Activated CD8-positive, alpha-beta T cell treated with anti-CD3 and anti-CD28 coated beads for 36 hours (primary cell): ENCODE data around the gene NUMA1. TPM values are rescaled to one million over a fixed set of nuclear protein-coding genes. Genes with fewer than 3 reads are reported as not detected.
A peak's percentile ranks its signal among the peaks of the same experiment; 100 is the strongest.

Source experiments
- ATAC-seq: fragments of 200-7000 bp; cut with Tn5 transposase; one replicate; pipeline ENCODE4 v1.10.0; 2021; ENCODE audit warnings: mild to moderate bottlenecking, moderate library complexity
- CTCF ChIA-PET: fragments of 350-600 bp; sonication (Branson Sonifier 250); formaldehyde crosslinking; loops from one replicate; lab custom pipeline; 2021; ENCODE audit warnings: antibody characterized with exemption; lab: Charles Lee
- POLR2A ChIA-PET: fragments of 350-600 bp; sonication (Branson Sonifier 250); formaldehyde crosslinking; loops from one replicate; lab custom pipeline; 2021; ENCODE audit warnings: antibody characterized with exemption; lab: Charles Lee
- DNase-seq: peaks from one replicate; pipeline ENCODE4 v3.0.0-alpha.2; 2020
- H3K27ac Mint-ChIP-seq: one replicate; pipeline ENCODE4 v1.8.0; 2021; ENCODE audit warnings: mild to moderate bottlenecking, mixed read lengths
- H3K27me3 Mint-ChIP-seq: one replicate; pipeline ENCODE4 v1.8.0; 2021; ENCODE audit warnings: mixed read lengths
- H3K36me3 Mint-ChIP-seq: one replicate; pipeline ENCODE4 v1.8.0; 2021; ENCODE audit warnings: low read depth, mixed read lengths
- H3K4me1 Mint-ChIP-seq: one replicate; pipeline ENCODE4 v1.8.0; 2021; ENCODE audit warnings: low read depth, mixed read lengths
- H3K4me3 Mint-ChIP-seq: one replicate; pipeline ENCODE4 v1.8.0; 2021; ENCODE audit warnings: mild to moderate bottlenecking, moderate library complexity, mixed read lengths
- H3K9me3 Mint-ChIP-seq: one replicate; pipeline ENCODE4 v1.8.0; 2021; ENCODE audit warnings: mixed read lengths
- intact Hi-C: fragments of 100-400 bp; cut with micrococcal nuclease; formaldehyde crosslinking; loops from one replicate; pipeline ENCODE4 v1.10.0; 2022
- total RNA-seq, 2 experiments: library from RNA; stranded (reverse); gene quantifications; one replicate each; pipeline ENCODE4 v1.2.3, GENCODE V29; 2021
- TF ChIP-seq, protein P1 (sequence below): fragments of 200-600 bp; IDR thresholded peaks from one replicate; pipeline ENCODE4 v1.8.0; 2022; ENCODE audit warnings: antibody characterized with exemption, mild to moderate bottlenecking

NUMA1 gene
- total RNA-seq, 2 experiments from 2014 or later: 165 to 169 TPM

DNA sequence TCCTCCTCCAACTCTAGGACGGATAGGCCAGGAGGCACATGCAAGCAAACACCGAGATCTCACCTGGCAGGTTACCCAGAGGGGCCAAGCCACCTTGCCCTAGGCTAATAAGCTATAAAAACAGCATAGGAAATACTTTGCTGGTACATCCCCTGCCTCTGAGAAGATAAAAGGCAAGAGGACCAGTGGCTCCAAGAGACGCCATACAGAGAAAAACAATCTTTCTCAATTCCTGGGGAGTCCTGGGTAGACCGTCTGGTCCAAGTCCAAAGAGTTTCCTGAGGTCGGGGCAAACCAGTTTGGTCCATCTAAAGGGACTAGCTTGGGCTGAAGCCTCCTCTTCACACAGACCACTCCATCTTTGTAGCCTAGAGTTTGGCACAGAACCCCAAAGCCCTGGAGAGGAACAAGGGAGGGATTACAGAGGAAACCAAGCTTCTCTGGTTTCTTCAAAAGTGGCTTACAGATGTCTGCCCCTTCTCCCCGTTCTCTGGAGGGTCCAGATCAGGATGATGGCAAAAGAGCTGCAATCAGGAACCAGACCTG is 40.4 kb downstream of the NUMA1 start:
- intact Hi-C loops: loop anchor here (5.0 kb wide), 1 partner anchor 42 kb away; the partner anchor contains the start of genes LRRC51 and NUMA1
- Mint-ChIP-seq H3K4me3 (no peak overlapping the region), H3K4me1 (peaks cover 36% of the 10 kb centered on the region), H3K27ac (no peak overlapping the region), H3K36me3 (peaks cover 20% of the 10 kb centered on the region), H3K9me3 (no peaks in the 10 kb centered on the region), H3K27me3 (no peaks in the 10 kb centered on the region)
- ATAC-seq (no peak), DNase-seq (no peak)
- TF ChIP-seq, protein P1, sequence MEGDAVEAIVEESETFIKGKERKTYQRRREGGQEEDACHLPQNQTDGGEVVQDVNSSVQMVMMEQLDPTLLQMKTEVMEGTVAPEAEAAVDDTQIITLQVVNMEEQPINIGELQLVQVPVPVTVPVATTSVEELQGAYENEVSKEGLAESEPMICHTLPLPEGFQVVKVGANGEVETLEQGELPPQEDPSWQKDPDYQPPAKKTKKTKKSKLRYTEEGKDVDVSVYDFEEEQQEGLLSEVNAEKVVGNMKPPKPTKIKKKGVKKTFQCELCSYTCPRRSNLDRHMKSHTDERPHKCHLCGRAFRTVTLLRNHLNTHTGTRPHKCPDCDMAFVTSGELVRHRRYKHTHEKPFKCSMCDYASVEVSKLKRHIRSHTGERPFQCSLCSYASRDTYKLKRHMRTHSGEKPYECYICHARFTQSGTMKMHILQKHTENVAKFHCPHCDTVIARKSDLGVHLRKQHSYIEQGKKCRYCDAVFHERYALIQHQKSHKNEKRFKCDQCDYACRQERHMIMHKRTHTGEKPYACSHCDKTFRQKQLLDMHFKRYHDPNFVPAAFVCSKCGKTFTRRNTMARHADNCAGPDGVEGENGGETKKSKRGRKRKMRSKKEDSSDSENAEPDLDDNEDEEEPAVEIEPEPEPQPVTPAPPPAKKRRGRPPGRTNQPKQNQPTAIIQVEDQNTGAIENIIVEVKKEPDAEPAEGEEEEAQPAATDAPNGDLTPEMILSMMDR: no peak
- ChIA-PET CTCF (interaction anchor here (0.7 to 4.4 kb wide), 14 partner anchors 10 to 395 kb away, joined by 3 to 54 read pairs (median 4); no protein-coding TSS in a partner anchor), POLR2A (interaction anchor here (0.6 to 4.0 kb wide), 16 partner anchors 10 to 116 kb away, joined by 3 to 33 read pairs (median 4); partner anchors contain the start of genes LRRC51, NUMA1 and XNDC1N)

DNA sequence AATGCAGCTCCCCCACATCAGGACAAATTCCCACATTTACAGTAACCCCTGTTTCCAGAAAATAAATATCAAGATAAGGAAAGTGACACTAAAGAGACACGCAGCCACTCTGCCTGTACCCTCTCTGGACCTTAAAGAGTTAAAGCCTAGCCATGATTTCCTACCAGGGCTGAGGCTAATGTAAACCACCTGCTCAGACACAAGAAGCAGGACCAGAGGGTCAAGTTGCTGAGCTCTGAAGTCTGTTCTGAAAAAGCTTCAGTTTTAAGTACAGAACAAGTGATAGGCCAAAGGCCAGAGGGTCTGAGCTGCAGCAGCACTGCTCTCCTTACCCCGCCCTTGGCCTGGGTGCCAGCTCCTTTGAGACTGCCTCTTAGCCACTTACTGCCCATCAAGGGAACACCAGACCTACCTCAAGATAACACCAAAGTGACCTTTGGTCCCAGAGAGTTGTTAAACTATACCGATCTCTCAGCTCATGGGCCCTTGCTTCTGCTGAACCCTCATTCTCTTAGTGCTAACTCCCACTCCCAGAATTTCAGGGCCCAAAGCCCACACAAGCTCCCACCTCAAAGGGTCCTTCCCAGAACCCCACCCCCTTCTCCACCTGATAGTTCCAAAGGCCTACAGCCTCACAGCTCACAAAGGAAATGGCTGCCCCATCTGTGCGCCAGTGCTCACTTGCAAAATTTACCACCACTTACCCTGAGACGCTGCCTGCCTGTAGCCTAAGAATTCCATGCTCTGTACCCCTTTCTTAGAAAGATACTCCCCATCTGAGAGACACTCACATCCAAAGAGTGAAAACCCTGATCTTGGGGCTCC is 41.1 kb downstream of the NUMA1 start:
- H3K27ac Mint-ChIP-seq: no peak overlapping the region
- intact Hi-C loops: no loop called here
- H3K27me3 Mint-ChIP-seq: no peaks in the 10 kb centered on the region
- ChIA-PET POLR2A (interaction anchor here (0.5 to 4.0 kb wide), 12 partner anchors 10 to 686 kb away, joined by 3 to 33 read pairs (median 4); partner anchors contain the start of genes LRRC51 and NUMA1), CTCF (interaction anchor here (1.0 to 4.4 kb wide), 11 partner anchors 9 to 396 kb away, joined by 3 to 54 read pairs (median 5); no protein-coding TSS in a partner anchor)
- ATAC-seq (no peak), DNase-seq (peak; percentile 17)
- peaks cover 23% of the 10 kb centered on the region for H3K36me3 Mint-ChIP-seq
- peaks cover 35% of the 10 kb centered on the region for H3K4me1 Mint-ChIP-seq
- TF ChIP-seq, protein P1: no peak
- H3K9me3 Mint-ChIP-seq: no peaks in the 10 kb centered on the region
- no peak overlapping the region for H3K4me3 Mint-ChIP-seq

DNA sequence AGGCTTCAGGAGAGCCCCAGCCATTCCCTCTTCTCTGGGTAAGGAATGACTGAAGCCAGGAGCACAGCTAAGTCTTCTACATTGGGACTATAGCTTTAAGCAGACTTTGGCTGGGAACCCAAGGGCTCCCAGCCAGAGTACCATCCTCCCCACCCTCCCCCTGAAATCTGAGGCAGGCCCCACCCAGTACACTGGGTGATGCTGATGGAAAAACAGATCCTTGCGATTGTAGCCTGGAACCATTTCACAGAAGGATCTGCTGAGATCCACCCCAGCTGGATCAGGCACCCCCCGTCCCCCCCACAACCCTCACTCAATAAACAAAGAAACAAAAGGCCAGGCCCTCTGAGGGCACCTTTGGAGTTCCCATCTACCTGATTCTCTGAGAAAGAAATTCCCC is 41.9 kb downstream of the NUMA1 start:
- ChIA-PET POLR2A (interaction anchor here (1.2 to 4.0 kb wide), 5 partner anchors 9 to 43 kb away, joined by 3 to 33 read pairs (median 11); partner anchors contain the start of genes LRRC51 and NUMA1), CTCF (interaction anchor here (1.1 to 4.4 kb wide), 9 partner anchors 8 to 59 kb away, joined by 3 to 54 read pairs (median 5); no protein-coding TSS in a partner anchor)
- no peaks in the 10 kb centered on the region for H3K9me3 Mint-ChIP-seq
- peaks cover 35% of the 10 kb centered on the region for H3K4me1 Mint-ChIP-seq
- no peaks in the 10 kb centered on the region for H3K27me3 Mint-ChIP-seq
- H3K36me3 Mint-ChIP-seq: peaks cover 29% of the 10 kb centered on the region
- DNase-seq (no peak), ATAC-seq (no peak)
- no peak overlapping the region for H3K4me3 Mint-ChIP-seq
- TF ChIP-seq, protein P1: no peak
- H3K27ac Mint-ChIP-seq: no peak overlapping the region
- intact Hi-C loops: no loop called here

DNA sequence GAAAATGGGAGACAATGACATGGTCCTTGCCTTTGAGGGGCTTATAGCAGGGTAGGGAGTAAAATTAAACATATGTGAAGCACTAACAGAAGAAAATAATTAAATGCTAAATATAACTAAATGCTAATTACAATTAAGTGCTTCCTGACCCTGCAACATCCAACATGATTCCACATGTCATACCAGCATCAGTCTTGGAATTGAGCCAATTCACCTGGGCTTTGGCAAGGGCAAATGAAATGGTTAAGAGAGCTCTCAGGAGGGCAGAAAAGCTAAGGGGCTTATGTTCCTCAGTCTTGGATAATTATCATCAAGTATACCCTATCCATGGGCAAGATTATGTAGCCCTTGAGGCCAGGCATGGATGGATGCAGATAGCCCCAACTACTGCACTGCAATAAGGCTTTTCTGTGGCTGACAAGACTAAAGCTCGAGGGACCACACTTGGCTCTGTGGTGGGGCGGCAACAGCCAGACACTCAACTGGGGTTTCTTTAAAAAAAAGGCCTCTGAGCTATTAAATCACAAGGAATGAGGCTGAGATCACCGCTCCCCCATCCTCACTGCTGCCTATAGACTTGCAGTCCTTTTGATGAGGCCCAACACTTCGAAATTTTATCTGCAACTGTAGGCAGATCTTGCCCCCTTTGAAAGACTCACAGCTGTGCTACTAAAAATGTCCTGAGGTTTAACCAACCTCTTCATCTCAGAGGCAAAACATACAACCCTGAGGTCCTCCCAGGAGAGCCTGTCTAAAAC is 42.6 kb downstream of the NUMA1 start:
- TF ChIP-seq, protein P1: no peak
- intact Hi-C loops: no loop called here
- ChIA-PET POLR2A (interaction anchor here (0.9 to 4.0 kb wide), 3 partner anchors 8 to 106 kb away, joined by 3 to 33 read pairs (median 3); no protein-coding TSS in a partner anchor), CTCF (interaction anchor here (2.3 to 4.4 kb wide), 3 partner anchors 10 to 53 kb away, joined by 6 to 54 read pairs (median 22); no protein-coding TSS in a partner anchor)
- no peaks in the 10 kb centered on the region for H3K27me3 Mint-ChIP-seq
- peak; percentile 10 for DNase-seq
- no peak overlapping the region for H3K4me3 Mint-ChIP-seq
- no peak overlapping the region for H3K27ac Mint-ChIP-seq
- no peak for ATAC-seq
- H3K9me3 Mint-ChIP-seq: no peaks in the 10 kb centered on the region
- H3K4me1 Mint-ChIP-seq: peaks cover 35% of the 10 kb centered on the region
- peaks cover 29% of the 10 kb centered on the region for H3K36me3 Mint-ChIP-seq
